ENCODE results near the gene JMJD1C. TPM values are rescaled to one million over a fixed set of nuclear protein-coding genes. Genes with fewer than 3 reads are reported as not detected.

JMJD1C gene
- total RNA-seq, 1 donor from 2014 or later = 79.0 TPM

- DNase-seq (ENCODE audit: low spot score) = no peak
Measured at GRCh38 chr10:63438506-63439498, 27.0 kb downstream of the JMJD1C start.

GRCh38 chr10:63437116-63437949 is 28.4 kb downstream of the JMJD1C start:
- DNase-seq (ENCODE audit: low spot score) = no peak

GRCh38 chr10:63436225-63436624 is 29.6 kb downstream of the JMJD1C start:
- DNase-seq (ENCODE audit: low spot score) = no peak

GRCh38 chr10:63434866-63435854 is 30.6 kb downstream of the JMJD1C start:
- DNase-seq (ENCODE audit: low spot score) = no peak

- no peak for DNase-seq (ENCODE audit: low spot score)
Measured at GRCh38 chr10:63431962-63432797, 33.6 kb downstream of the JMJD1C start.

GRCh38 chr10:63430999-63431356 is 34.8 kb downstream of the JMJD1C start:
- DNase-seq (ENCODE audit: low spot score) = no peak

GRCh38 chr10:63430091-63430998 is 35.4 kb downstream of the JMJD1C start:
- DNase-seq (ENCODE audit: low spot score) = no peak

GRCh38 chr10:63429281-63429680 is 36.5 kb downstream of the JMJD1C start:
- no peak for DNase-seq (ENCODE audit: low spot score)

GRCh38 chr10:63427013-63427412 is 38.8 kb downstream of the JMJD1C start:
- DNase-seq (ENCODE audit: low spot score) = no peak

GRCh38 chr10:63425512-63425911 is 40.3 kb downstream of the JMJD1C start:
- DNase-seq (ENCODE audit: low spot score) = no peak

- DNase-seq (ENCODE audit: low spot score) = no peak
Measured at GRCh38 chr10:63424576-63424975, 41.2 kb downstream of the JMJD1C start.

- no peak for DNase-seq (ENCODE audit: low spot score)
Measured at GRCh38 chr10:63423494-63423893, 42.3 kb downstream of the JMJD1C start.

- no peak for DNase-seq (ENCODE audit: low spot score)
Measured at GRCh38 chr10:63421591-63421990, 44.2 kb downstream of the JMJD1C start.

- no peak for DNase-seq (ENCODE audit: low spot score)
Measured at GRCh38 chr10:63416376-63416775, 49.4 kb downstream of the JMJD1C start.

GRCh38 chr10:63415640-63416244 is 50.0 kb downstream of the JMJD1C start:
- no peak for DNase-seq (ENCODE audit: low spot score)

- no peak for DNase-seq (ENCODE audit: low spot score)
Measured at GRCh38 chr10:63414481-63415260, 51.1 kb downstream of the JMJD1C start.

GRCh38 chr10:63413429-63413828 is 52.3 kb downstream of the JMJD1C start:
- no peak for DNase-seq (ENCODE audit: low spot score)

- no peak for DNase-seq (ENCODE audit: low spot score)
Measured at GRCh38 chr10:63412304-63412703, 53.5 kb downstream of the JMJD1C start.

Data from mucosa of gallbladder (tissue), 1 donor.